H1 (cell line): Measurements from ENCODE around the gene LCLAT1.

Experiments
- CBX8 ChIP-seq: fragments of 300-800, 300-1000 bp; sonication (generic); IDR thresholded peaks from 2 replicates; pipeline ENCODE4 v1.7.1; 2016; ENCODE audit warnings: low read depth, low read length, borderline replicate concordance
- CREB1 ChIP-seq: IDR thresholded peaks from 2 replicates; pipeline ENCODE4 v1.6.1; 2012; ENCODE audit warnings: inconsistent platforms
- HDAC2 ChIP-seq, 2 experiments: fragments of 300-600 bp in 1 of 2; sonication (generic) in 1 of 2; IDR thresholded peaks; 2 replicates each; pipeline ENCODE4 v1.6.1; 2011 to 2012; ENCODE audit warnings: low read depth in 2 of 2, low read length in 2 of 2, mild to moderate bottlenecking in 2 of 2, moderate library complexity in 2 of 2, borderline replicate concordance in 1 of 2, inconsistent platforms in 1 of 2
- POLR2AphosphoS5 ChIP-seq: IDR thresholded peaks from 2 replicates; pipeline ENCODE4 v1.6.1; 2011; ENCODE audit warnings: low read depth, low read length
- TF ChIP-seq, protein P1 (sequence below), 3 experiments: IDR thresholded peaks; 1 replicate in 2 of 3; 2 replicates in 1 of 3; pipeline versions ENCODE4 v1.5.1 to v1.6.1; 2011; ENCODE audit warnings: low read length in 3 of 3, mild to moderate bottlenecking in 3 of 3, inconsistent platforms in 2 of 3, low read depth in 1 of 3, moderate library complexity in 1 of 3; ENCODE audit not compliant: insufficient read depth in 1 of 3; ENCODE audit errors: control extremely low read depth in 1 of 3

GRCh38 chr2:30414961-30415360 lies 32.1 kb upstream of the LCLAT1 start:
- TF ChIP-seq POLR2AphosphoS5 (no peak), CREB1 (no peak), CBX8 (no peak), HDAC2 (IDR thresholded peaks at IDR 0.05; ENCODE audit: borderline replicate concordance in 1 of 2, low read depth in 2 of 2, low read length in 2 of 2) (no peak)
- TF ChIP-seq, protein P1, sequence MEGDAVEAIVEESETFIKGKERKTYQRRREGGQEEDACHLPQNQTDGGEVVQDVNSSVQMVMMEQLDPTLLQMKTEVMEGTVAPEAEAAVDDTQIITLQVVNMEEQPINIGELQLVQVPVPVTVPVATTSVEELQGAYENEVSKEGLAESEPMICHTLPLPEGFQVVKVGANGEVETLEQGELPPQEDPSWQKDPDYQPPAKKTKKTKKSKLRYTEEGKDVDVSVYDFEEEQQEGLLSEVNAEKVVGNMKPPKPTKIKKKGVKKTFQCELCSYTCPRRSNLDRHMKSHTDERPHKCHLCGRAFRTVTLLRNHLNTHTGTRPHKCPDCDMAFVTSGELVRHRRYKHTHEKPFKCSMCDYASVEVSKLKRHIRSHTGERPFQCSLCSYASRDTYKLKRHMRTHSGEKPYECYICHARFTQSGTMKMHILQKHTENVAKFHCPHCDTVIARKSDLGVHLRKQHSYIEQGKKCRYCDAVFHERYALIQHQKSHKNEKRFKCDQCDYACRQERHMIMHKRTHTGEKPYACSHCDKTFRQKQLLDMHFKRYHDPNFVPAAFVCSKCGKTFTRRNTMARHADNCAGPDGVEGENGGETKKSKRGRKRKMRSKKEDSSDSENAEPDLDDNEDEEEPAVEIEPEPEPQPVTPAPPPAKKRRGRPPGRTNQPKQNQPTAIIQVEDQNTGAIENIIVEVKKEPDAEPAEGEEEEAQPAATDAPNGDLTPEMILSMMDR (IDR thresholded peaks at IDR 0.05; ENCODE audit: control extremely low read depth in 1 of 3, insufficient read depth in 1 of 3, low read depth in 1 of 3, low read length in 3 of 3): no peak
